CD4-positive, CD25-positive, alpha-beta regulatory T cell (primary cell): ENCODE data around the gene PDP2. TPM values are rescaled to one million over a fixed set of nuclear protein-coding genes. Genes with fewer than 3 reads are reported as not detected.

ENCODE experiments used
- ATAC-seq, 2 donors: fragments of 150-1000 bp; cut with Tn5 transposase; one replicate each; pipeline ENCODE4 v1.10.0; 2021; ENCODE audit warnings: low read depth in 2 of 2, moderate number of reproducible peaks in 2 of 2, moderate library complexity in 1 of 2
- DNase-seq, 3 donors: peaks; one replicate each; pipeline versions ENCODE4 v3.0.0 to v3.0.0-alpha.2; 2012 to 2022; ENCODE audit warnings: mixed read lengths in 1 of 3
- H3K27ac ChIP-seq: one replicate; pipeline ENCODE4 v1.7.0; 2013; ENCODE audit warnings: mild to moderate bottlenecking, low read length; ENCODE audit not compliant: insufficient read depth, poor library complexity, severe bottlenecking
- H3K27me3 ChIP-seq: one replicate; pipeline ENCODE4 v1.7.0; 2013; ENCODE audit warnings: low read length; ENCODE audit not compliant: control insufficient read depth, insufficient read depth
- H3K36me3 ChIP-seq: one replicate; pipeline ENCODE4 v1.7.0; 2013; ENCODE audit warnings: mild to moderate bottlenecking, low read length, moderate library complexity; ENCODE audit not compliant: control insufficient read depth, insufficient read depth
- H3K4me1 ChIP-seq: 2 replicates; pipeline ENCODE4 v1.7.0; 2013; ENCODE audit warnings: mild to moderate bottlenecking, low read length; ENCODE audit not compliant: insufficient read depth, control insufficient read depth, poor library complexity, severe bottlenecking
- H3K4me3 ChIP-seq: one replicate; pipeline ENCODE4 v1.7.0; 2013; ENCODE audit warnings: low read depth, mild to moderate bottlenecking, low read length, moderate library complexity
- H3K9me3 ChIP-seq, 2 experiments: 1 replicate in 1 of 2; 2 replicates in 1 of 2; pipeline ENCODE4 v1.7.0; 2013; ENCODE audit warnings: low read length in 2 of 2, mild to moderate bottlenecking in 1 of 2, moderate library complexity in 1 of 2; ENCODE audit not compliant: control insufficient read depth in 2 of 2
- H3K27ac Mint-ChIP-seq, 3 donors: one replicate each; pipeline ENCODE4 v1.8.0; 2020 to 2022; ENCODE audit warnings: mild to moderate bottlenecking in 3 of 3, mixed read lengths in 3 of 3, moderate library complexity in 2 of 3
- H3K27me3 Mint-ChIP-seq: one replicate; pipeline ENCODE4 v1.8.0; 2022; ENCODE audit warnings: mild to moderate bottlenecking, mixed read lengths
- H3K36me3 Mint-ChIP-seq: one replicate; pipeline ENCODE4 v1.8.0; 2020; ENCODE audit warnings: mixed read lengths
- H3K4me1 Mint-ChIP-seq, 4 donors: one replicate each; pipeline ENCODE4 v1.8.0; 2020 to 2022; ENCODE audit warnings: mixed read lengths in 4 of 4, mild to moderate bottlenecking in 1 of 4
- H3K4me3 Mint-ChIP-seq, 4 donors: one replicate each; pipeline ENCODE4 v1.8.0; 2020 to 2022; ENCODE audit warnings: mild to moderate bottlenecking in 4 of 4, mixed read lengths in 4 of 4, moderate library complexity in 3 of 4
- H3K9me3 Mint-ChIP-seq, 7 donors: one replicate each; pipeline ENCODE4 v1.8.0; 2020 to 2022; ENCODE audit warnings: mixed read lengths in 7 of 7, mild to moderate bottlenecking in 3 of 7, moderate library complexity in 2 of 7
- polyA plus RNA-seq, 4 donors: library from polyadenylated mRNA; unstranded; fragments of 300-500 nt; fragmentation: Illumina TruSeq; gene quantifications; one replicate each; pipeline ENCODE4 v1.2.3, GENCODE V29; 2021
- total RNA-seq: library from RNA; stranded (reverse); gene quantifications from one replicate; pipeline ENCODE4 v1.2.3, GENCODE V29; 2022

Gene PDP2
- total and polyA plus RNA-seq, 5 donors from 2014 or later = 0.07 to 7.1 (median 1.9) TPM

GRCh38 chr16:66911801-66912200 lies 31.5 kb downstream of the PDP2 start:
- no peak overlapping the region for H3K4me3 Mint-ChIP-seq
- H3K9me3 Mint-ChIP-seq = no peaks in the 10 kb centered on the region
- no peak overlapping the region for H3K27ac Mint-ChIP-seq
- Histone ChIP-seq H3K4me3 (no peak overlapping the region), H3K27me3 (no peaks in the 10 kb centered on the region), H3K36me3 (no peaks in the 10 kb centered on the region), H3K4me1 (no peaks in the 10 kb centered on the region), H3K9me3 (no peaks in the 10 kb centered on the region), H3K27ac (no peak overlapping the region)
- H3K36me3 Mint-ChIP-seq = no peaks in the 10 kb centered on the region
- DNase-seq (no peak), ATAC-seq (no peak)
- H3K4me1 Mint-ChIP-seq = no peaks in the 10 kb centered on the region
- H3K27me3 Mint-ChIP-seq = peaks cover 6% of the 10 kb centered on the region

GRCh38 chr16:66913081-66913480 lies 32.8 kb downstream of the PDP2 start:
- H3K27me3 ChIP-seq = no peaks in the 10 kb centered on the region
- no peaks in the 10 kb centered on the region for H3K4me1 ChIP-seq
- Mint-ChIP-seq H3K27me3 (peaks cover 5% of the 10 kb centered on the region), H3K9me3 (no peaks in the 10 kb centered on the region), H3K4me3 (no peak overlapping the region), H3K27ac (no peak overlapping the region), H3K4me1 (no peaks in the 10 kb centered on the region), H3K36me3 (no peaks in the 10 kb centered on the region)
- ATAC-seq (no peak), DNase-seq (no peak)
- no peaks in the 10 kb centered on the region for H3K9me3 ChIP-seq
- no peak overlapping the region for H3K27ac ChIP-seq
- H3K36me3 ChIP-seq = no peaks in the 10 kb centered on the region
- H3K4me3 ChIP-seq = no peak overlapping the region

- no peaks in the 10 kb centered on the region for H3K4me1 Mint-ChIP-seq
- Histone ChIP-seq H3K27me3 (no peaks in the 10 kb centered on the region), H3K27ac (no peak overlapping the region), H3K36me3 (no peaks in the 10 kb centered on the region), H3K4me3 (no peak overlapping the region), H3K9me3 (no peaks in the 10 kb centered on the region), H3K4me1 (no peaks in the 10 kb centered on the region)
- DNase-seq (no peak), ATAC-seq (no peak)
- H3K36me3 Mint-ChIP-seq = no peaks in the 10 kb centered on the region
- peaks cover 5% of the 10 kb centered on the region for H3K27me3 Mint-ChIP-seq
- H3K4me3 Mint-ChIP-seq = no peak overlapping the region
- no peaks in the 10 kb centered on the region for H3K9me3 Mint-ChIP-seq
- no peak overlapping the region for H3K27ac Mint-ChIP-seq
Measured at GRCh38 chr16:66913711-66914110, 33.4 kb downstream of the PDP2 start.

GRCh38 chr16:66914541-66914940 lies 34.2 kb downstream of the PDP2 start:
- DNase-seq = no peak
- Histone ChIP-seq H3K4me3 (no peak overlapping the region), H3K27me3 (no peaks in the 10 kb centered on the region), H3K9me3 (no peaks in the 10 kb centered on the region), H3K27ac (no peak overlapping the region), H3K36me3 (no peaks in the 10 kb centered on the region), H3K4me1 (no peaks in the 10 kb centered on the region)
- no peaks in the 10 kb centered on the region for H3K36me3 Mint-ChIP-seq
- no peaks in the 10 kb centered on the region for H3K4me1 Mint-ChIP-seq
- H3K27ac Mint-ChIP-seq = no peak overlapping the region
- ATAC-seq = no peak
- peaks cover 5% of the 10 kb centered on the region for H3K27me3 Mint-ChIP-seq
- no peak overlapping the region for H3K4me3 Mint-ChIP-seq
- no peaks in the 10 kb centered on the region for H3K9me3 Mint-ChIP-seq

GRCh38 chr16:66915041-66915440 lies 34.7 kb downstream of the PDP2 start:
- no peaks in the 10 kb centered on the region for H3K4me1 Mint-ChIP-seq
- no peaks in the 10 kb centered on the region for H3K9me3 ChIP-seq
- H3K27ac ChIP-seq = no peak overlapping the region
- H3K4me3 Mint-ChIP-seq = no peak overlapping the region
- H3K27me3 Mint-ChIP-seq = peaks cover 5% of the 10 kb centered on the region
- no peaks in the 10 kb centered on the region for H3K9me3 Mint-ChIP-seq
- H3K27me3 ChIP-seq = no peaks in the 10 kb centered on the region
- no peaks in the 10 kb centered on the region for H3K36me3 Mint-ChIP-seq
- no peak for DNase-seq
- no peak for ATAC-seq
- no peaks in the 10 kb centered on the region for H3K4me1 ChIP-seq
- H3K27ac Mint-ChIP-seq = no peak overlapping the region
- H3K36me3 ChIP-seq = no peaks in the 10 kb centered on the region
- H3K4me3 ChIP-seq = no peak overlapping the region

GRCh38 chr16:66916518-66916917 lies 36.2 kb downstream of the PDP2 start:
- Mint-ChIP-seq H3K4me1 (no peaks in the 10 kb centered on the region), H3K9me3 (no peaks in the 10 kb centered on the region), H3K4me3 (no peak overlapping the region), H3K27me3 (peaks cover 12% of the 10 kb centered on the region), H3K27ac (peak overlapping the region in 1 of 3 donors; percentile 48), H3K36me3 (no peaks in the 10 kb centered on the region)
- Histone ChIP-seq H3K4me3 (no peak overlapping the region), H3K27me3 (no peaks in the 10 kb centered on the region), H3K4me1 (no peaks in the 10 kb centered on the region), H3K27ac (no peak overlapping the region), H3K36me3 (no peaks in the 10 kb centered on the region), H3K9me3 (no peaks in the 10 kb centered on the region)
- DNase-seq = no peak
- ATAC-seq = no peak

- no peak overlapping the region for H3K4me3 Mint-ChIP-seq
Measured at GRCh38 chr16:66917741-66918140, 37.4 kb downstream of the PDP2 start.

GRCh38 chr16:66918355-66918754 lies 38.0 kb downstream of the PDP2 start:
- ATAC-seq = no peak
- no peak overlapping the region for H3K27ac ChIP-seq
- Mint-ChIP-seq H3K27ac (no peak overlapping the region), H3K9me3 (no peaks in the 10 kb centered on the region), H3K4me1 (no peaks in the 10 kb centered on the region), H3K4me3 (no peak overlapping the region), H3K36me3 (no peaks in the 10 kb centered on the region), H3K27me3 (peaks cover 24% of the 10 kb centered on the region)
- H3K27me3 ChIP-seq = no peaks in the 10 kb centered on the region
- DNase-seq = no peak
- no peak overlapping the region for H3K4me3 ChIP-seq
- H3K4me1 ChIP-seq = no peaks in the 10 kb centered on the region
- no peaks in the 10 kb centered on the region for H3K36me3 ChIP-seq
- no peaks in the 10 kb centered on the region for H3K9me3 ChIP-seq

More at GRCh38 chr16:66917741-66918140, 37.4 kb downstream of the PDP2 start:
- H3K9me3 Mint-ChIP-seq = no peaks in the 10 kb centered on the region
- no peaks in the 10 kb centered on the region for H3K36me3 Mint-ChIP-seq
- no peaks in the 10 kb centered on the region for H3K4me1 Mint-ChIP-seq
- ATAC-seq (no peak), DNase-seq (no peak)
- no peak overlapping the region for H3K4me3 ChIP-seq
- H3K9me3 ChIP-seq = no peaks in the 10 kb centered on the region
- H3K27ac ChIP-seq = no peak overlapping the region
- peaks cover 18% of the 10 kb centered on the region for H3K27me3 Mint-ChIP-seq
- no peaks in the 10 kb centered on the region for H3K36me3 ChIP-seq
- no peak overlapping the region for H3K27ac Mint-ChIP-seq
- no peaks in the 10 kb centered on the region for H3K4me1 ChIP-seq
- H3K27me3 ChIP-seq = no peaks in the 10 kb centered on the region
